ENCODE data around the gene CHMP5. TPM values are rescaled to one million over a fixed set of nuclear protein-coding genes. Genes with fewer than 3 reads are reported as not detected.

The CHMP5 gene
- total RNA-seq, 4 donors from 2014 or later, result 55.9 to 72.4 (median 66.0) TPM

DNA sequence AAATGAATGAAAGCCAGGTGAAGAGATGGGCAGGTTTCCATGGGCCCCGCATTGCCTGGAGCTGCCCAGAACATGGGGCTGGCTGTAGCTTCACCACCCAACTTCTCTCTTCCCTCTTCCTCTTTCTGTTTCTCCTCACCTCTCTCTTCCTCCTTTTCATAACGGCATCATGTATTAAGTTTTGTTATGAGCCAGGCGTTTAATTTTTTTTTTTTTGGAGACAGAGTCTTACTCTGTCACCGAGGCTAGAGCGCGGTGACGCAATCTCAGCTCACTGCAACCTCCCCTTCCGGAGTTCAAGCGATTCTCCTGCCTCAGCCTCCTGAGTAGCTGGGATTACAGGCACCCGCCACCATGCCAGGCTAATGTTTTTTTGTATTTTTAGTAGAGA is 37.8 kb upstream of the CHMP5 start:
- TF ChIP-seq, protein P1, sequence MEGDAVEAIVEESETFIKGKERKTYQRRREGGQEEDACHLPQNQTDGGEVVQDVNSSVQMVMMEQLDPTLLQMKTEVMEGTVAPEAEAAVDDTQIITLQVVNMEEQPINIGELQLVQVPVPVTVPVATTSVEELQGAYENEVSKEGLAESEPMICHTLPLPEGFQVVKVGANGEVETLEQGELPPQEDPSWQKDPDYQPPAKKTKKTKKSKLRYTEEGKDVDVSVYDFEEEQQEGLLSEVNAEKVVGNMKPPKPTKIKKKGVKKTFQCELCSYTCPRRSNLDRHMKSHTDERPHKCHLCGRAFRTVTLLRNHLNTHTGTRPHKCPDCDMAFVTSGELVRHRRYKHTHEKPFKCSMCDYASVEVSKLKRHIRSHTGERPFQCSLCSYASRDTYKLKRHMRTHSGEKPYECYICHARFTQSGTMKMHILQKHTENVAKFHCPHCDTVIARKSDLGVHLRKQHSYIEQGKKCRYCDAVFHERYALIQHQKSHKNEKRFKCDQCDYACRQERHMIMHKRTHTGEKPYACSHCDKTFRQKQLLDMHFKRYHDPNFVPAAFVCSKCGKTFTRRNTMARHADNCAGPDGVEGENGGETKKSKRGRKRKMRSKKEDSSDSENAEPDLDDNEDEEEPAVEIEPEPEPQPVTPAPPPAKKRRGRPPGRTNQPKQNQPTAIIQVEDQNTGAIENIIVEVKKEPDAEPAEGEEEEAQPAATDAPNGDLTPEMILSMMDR (IDR thresholded peaks at IDR 0.05; ENCODE audit: low read depth), result no peak

DNA sequence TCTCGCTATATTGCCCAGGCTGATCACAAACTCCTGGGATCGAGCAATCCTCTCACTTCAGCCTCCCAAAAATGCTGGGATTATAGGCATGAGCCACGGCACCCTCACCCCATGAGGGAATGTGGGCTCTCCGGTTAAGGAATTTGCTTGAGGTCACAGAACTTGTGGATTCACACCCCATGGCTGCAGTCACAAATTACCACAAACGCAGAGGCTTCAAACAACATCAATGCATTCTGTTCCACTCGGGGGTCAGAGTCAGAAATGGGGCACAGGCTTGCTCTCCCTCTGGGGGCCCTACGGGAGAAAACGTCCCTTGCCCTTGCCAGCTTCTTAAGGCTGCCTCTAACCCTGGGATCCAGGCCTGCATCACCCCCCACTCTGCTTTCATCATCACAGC is 37.1 kb upstream of the CHMP5 start:
- TF ChIP-seq, protein P1 (IDR thresholded peaks at IDR 0.05; ENCODE audit: low read depth), result no peak

DNA sequence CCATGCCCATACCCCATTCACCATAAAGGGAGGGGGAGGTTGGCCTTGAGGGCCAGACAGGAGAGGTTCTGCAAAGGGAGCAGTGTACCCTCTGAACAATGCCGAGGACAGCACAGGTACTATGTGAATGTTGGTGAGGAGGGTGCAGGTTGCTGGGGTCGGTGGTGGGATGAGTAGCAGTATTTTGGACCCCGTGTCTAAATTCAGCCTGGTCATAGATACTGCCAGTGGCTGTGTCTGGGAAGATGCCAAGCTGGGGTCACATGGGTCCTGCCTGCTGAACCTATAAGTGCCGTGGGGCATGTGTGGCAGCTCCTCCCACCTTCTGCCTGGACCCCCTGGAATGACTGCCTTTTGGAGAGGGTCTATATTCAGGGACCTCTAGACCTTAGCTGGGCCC is 36.2 kb upstream of the CHMP5 start:
- TF ChIP-seq, protein P1 (IDR thresholded peaks at IDR 0.05; ENCODE audit: low read depth), result no peak

DNA sequence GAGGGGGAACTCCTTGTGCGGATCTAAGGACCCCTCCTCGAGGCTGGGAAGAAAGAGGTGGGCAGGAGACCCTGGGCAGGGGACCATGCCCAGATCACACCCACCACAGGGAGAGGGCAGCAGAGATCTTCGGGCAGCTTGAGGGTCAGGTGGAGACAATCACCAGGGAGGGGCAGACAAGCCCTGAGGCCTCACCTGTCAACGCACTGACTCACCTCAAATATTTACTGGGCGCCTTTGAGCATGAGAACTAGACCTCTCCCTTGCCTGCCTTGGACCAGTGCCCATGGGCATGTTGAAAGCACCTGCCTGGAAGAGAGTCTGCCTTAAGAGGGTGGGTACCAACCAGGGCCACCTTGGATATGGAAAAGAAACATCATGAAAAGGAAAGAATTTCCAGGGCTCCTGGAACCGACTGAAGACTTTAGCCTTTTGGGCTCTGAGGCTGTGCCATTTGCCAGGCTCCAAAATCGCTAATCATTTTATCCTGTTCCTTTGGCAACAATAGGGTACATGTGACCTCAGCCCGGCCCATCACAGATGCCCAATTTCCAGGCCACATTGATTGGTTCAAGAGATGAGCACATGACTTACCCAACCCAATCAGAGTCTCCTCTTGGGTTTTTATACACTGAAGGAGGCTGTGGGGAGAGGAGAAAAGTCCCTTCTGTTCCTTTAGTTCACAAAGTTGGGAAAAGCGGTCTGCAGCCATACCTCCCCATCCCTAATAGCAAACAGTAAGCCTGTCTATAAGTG is 35.3 kb upstream of the CHMP5 start:
- TF ChIP-seq, protein P1 (IDR thresholded peaks at IDR 0.05; ENCODE audit: low read depth), result no peak

DNA sequence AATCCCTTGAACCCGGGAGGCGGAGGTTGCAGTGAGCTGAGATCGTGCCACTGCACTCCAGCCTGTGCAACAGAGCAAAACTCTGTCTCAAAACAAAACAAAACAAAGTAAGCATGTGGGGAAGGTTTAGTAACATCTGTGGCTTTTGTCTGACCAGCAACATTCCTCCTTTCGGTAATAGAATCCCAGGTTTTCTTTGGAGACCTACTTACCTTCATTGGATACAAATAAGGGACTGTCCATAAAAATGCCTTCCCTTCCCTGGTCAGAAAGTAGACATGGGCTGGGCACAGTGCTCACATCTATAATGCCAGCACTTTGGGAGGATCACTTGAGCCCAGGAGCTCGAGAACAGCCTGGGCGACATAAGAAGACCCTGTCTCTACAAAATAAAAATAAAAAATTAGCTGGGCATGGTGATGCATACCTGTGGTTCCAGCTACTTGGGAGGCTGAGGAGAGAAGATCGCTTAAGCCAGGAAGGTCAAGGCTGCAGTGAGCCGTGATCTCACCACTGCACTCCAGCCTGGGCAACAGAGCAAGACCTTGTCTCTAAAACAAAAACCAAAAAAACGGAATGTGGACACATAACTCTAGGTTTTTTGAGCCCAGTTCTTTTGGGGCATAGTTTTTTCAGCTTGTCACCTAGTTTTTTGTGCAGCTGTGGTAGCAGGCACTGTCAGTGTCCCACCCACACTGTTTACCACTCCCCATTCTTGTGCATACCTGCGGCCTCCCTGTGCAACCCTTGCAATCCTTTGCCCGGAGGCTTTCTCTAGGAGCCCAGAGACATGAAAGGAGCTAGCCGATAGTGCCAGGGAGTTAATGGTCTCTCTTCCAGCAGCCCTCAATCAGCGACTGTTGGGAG is 33.9 kb upstream of the CHMP5 start:
- TF ChIP-seq, protein P1 (IDR thresholded peaks at IDR 0.05; ENCODE audit: low read depth), result no peak

DNA sequence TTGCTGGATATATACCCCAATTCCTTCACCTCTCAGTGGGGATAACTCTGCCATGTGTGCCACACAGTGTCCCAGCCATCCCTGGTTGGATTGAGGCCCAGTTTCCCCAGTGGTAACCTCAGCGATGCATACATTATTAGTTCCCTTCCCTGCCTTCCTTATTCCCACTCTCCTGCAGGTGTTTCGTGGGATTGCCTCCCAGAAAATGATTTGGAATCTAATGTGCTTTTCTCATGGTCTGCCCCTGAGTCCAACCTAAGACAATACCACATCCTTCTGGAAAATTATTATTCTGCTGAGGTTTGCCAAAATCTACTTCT is 33.3 kb upstream of the CHMP5 start:
- TF ChIP-seq, protein P1 (IDR thresholded peaks at IDR 0.05; ENCODE audit: low read depth), result no peak

DNA sequence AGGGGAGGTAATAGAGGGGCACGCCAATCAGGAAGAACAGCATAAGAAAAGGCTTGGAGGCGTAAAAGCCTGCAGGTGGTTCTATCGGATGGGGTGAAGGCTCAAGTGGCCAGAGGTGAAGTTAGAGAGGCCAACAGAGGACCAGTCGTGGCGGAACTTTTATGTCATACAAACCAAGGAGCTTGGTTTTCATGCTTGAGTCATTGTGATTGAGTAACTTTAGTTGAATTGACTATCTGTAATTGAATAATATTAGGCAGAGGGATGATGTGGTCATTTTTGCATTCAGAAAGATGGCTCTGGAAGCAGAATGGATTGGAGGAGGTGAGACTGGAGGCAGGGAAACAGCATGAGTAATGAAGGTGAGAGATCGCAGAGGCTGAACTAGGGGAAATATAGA is 32.0 kb upstream of the CHMP5 start:
- TF ChIP-seq, protein P1 (IDR thresholded peaks at IDR 0.05; ENCODE audit: low read depth), result no peak

Measured in subcutaneous adipose tissue (tissue), 4 donors.